D341Med (cell line): ENCODE data around the gene RPL13.

Experiments
- DNase-seq: peaks from one replicate; pipeline ENCODE4 v3.0.0; 2012; ENCODE audit warnings: low spot score

RPL13 gene

GRCh38 chr16:89545044-89545830 is 15.2 kb upstream of the RPL13 start:
- no peak for DNase-seq

GRCh38 chr16:89545831-89546574 is 14.5 kb upstream of the RPL13 start:
- DNase-seq: no peak

GRCh38 chr16:89546781-89547180 is 13.7 kb upstream of the RPL13 start:
- DNase-seq: no peak

- DNase-seq: no peak
Observed at GRCh38 chr16:89547291-89547690, 13.2 kb upstream of the RPL13 start.

- DNase-seq: no peak
Observed at GRCh38 chr16:89547860-89548259, 12.6 kb upstream of the RPL13 start.

- DNase-seq: no peak
Observed at GRCh38 chr16:89548344-89549006, 12.0 kb upstream of the RPL13 start.

- DNase-seq: no peak
Observed at GRCh38 chr16:89549007-89549700, 11.3 kb upstream of the RPL13 start.

GRCh38 chr16:89550421-89551007 is 10.0 kb upstream of the RPL13 start:
- DNase-seq: no peak

GRCh38 chr16:89552329-89552728 is 8.2 kb upstream of the RPL13 start:
- DNase-seq: no peak

GRCh38 chr16:89552913-89553312 is 7.6 kb upstream of the RPL13 start:
- no peak for DNase-seq

- DNase-seq: no peak
Observed at GRCh38 chr16:89553733-89554132, 6.7 kb upstream of the RPL13 start.

- no peak for DNase-seq
Observed at GRCh38 chr16:89554343-89554742, 6.1 kb upstream of the RPL13 start.

- DNase-seq: no peak
Observed at GRCh38 chr16:89555265-89555664, 5.2 kb upstream of the RPL13 start.

GRCh38 chr16:89555780-89556179 is 4.7 kb upstream of the RPL13 start:
- DNase-seq: no peak

- peak; percentile 83 for DNase-seq
Observed at GRCh38 chr16:89556750-89557689, 3.5 kb upstream of the RPL13 start.

- DNase-seq: no peak
Observed at GRCh38 chr16:89557690-89558490, 2.6 kb upstream of the RPL13 start.

- DNase-seq: no peak
Observed at GRCh38 chr16:89561142-89561883, 831 bp downstream of the RPL13 start.

GRCh38 chr16:89561884-89562599 is 1.6 kb downstream of the RPL13 start:
- DNase-seq: no peak

- no peak for DNase-seq
Observed at GRCh38 chr16:89562939-89563338, 2.5 kb downstream of the RPL13 start.
